GM12891 (cell line): ENCODE data around the gene ERVV-1. TPM values are rescaled to one million over a fixed set of nuclear protein-coding genes. Genes with fewer than 3 reads are reported as not detected.
"Not testable (repeated sequence)": the region's sequence is repeated elsewhere in the genome, so short reads cannot be mapped to it uniquely, and the experiment has no call there.

Experiments used
- DNase-seq: peaks from one replicate; pipeline ENCODE4 v3.0.0; 2011; ENCODE audit warnings: low spot score; ENCODE audit not compliant: insufficient read length
- FAIRE-seq: peaks from 2 replicates; lab custom pipeline; 2011; peaks lifted over from hg19 to GRCh38; lab: Jason Lieb, UNC
- PAX5 ChIP-seq: IDR thresholded peaks from 2 replicates; pipeline ENCODE4 v1.6.1; 2011; ENCODE audit warnings: low read length, moderate library complexity, mild to moderate bottlenecking; ENCODE audit not compliant: insufficient read depth, severe bottlenecking
- POLR2A ChIP-seq: IDR thresholded peaks from 2 replicates; pipeline ENCODE4 v1.6.1; 2011; ENCODE audit warnings: low read depth, low read length, control low read depth
- POLR2AphosphoS5 ChIP-seq: IDR thresholded peaks from 2 replicates; pipeline ENCODE4 v1.6.1; 2011; ENCODE audit warnings: low read depth, low read length, control low read depth
- POU2F2 ChIP-seq: IDR thresholded peaks from 2 replicates; pipeline ENCODE4 v1.6.1; 2011; ENCODE audit warnings: low read depth, mild to moderate bottlenecking, control low read depth, low read length, moderate library complexity
- SPI1 ChIP-seq: IDR thresholded peaks from 2 replicates; pipeline ENCODE4 v1.6.1; 2011; ENCODE audit warnings: low read depth, low read length, control low read depth
- TAF1 ChIP-seq: IDR thresholded peaks from 2 replicates; pipeline ENCODE4 v1.6.1; 2011; ENCODE audit warnings: low read depth, low read length, control low read depth
- polyA plus RNA-seq: library from polyadenylated mRNA; unstranded; fragments of >200 nt; gene quantifications from one replicate; pipeline ENCODE4 v1.2.1, GENCODE V29; 2012; ENCODE audit warnings: low read depth, missing spikeins, inconsistent platforms; ENCODE audit not compliant: missing spikeins

ERVV-1 gene
- polyA plus RNA-seq: not detected

- FAIRE-seq (no peak), DNase-seq (no peak)
- no peak for TF ChIP-seq PAX5
- no peak for TF ChIP-seq POLR2AphosphoS5
- TF ChIP-seq TAF1: no peak
- no peak for TF ChIP-seq SPI1
- no peak for TF ChIP-seq POLR2A
- no peak for TF ChIP-seq POU2F2
Observed at GRCh38 chr19:53013621-53014020, at the start of gene ERVV-1. TSS of gene ERVV-1 (plus strand) at chr19:53013921. CDS start at chr19:53014091, 170 bp downstream.

- FAIRE-seq (no peak), DNase-seq (no peak)
- TF ChIP-seq POLR2A (no peak), TAF1 (no peak), POLR2AphosphoS5 (no peak), POU2F2 (no peak), SPI1 (no peak)
Observed at GRCh38 chr19:52967772-52968171, 45.9 kb upstream of the ERVV-1 start.

- FAIRE-seq (no peak), DNase-seq (no peak)
- TF ChIP-seq TAF1: no peak
- no peak for TF ChIP-seq SPI1
- TF ChIP-seq POLR2AphosphoS5: no peak
- no peak for TF ChIP-seq POLR2A
- no peak for TF ChIP-seq PAX5
- no peak for TF ChIP-seq POU2F2
Observed at GRCh38 chr19:52981329-52981728, 32.4 kb upstream of the ERVV-1 start.

- not testable (repeated sequence) for FAIRE-seq, DNase-seq
Observed at GRCh38 chr19:52983167-52983566, 30.6 kb upstream of the ERVV-1 start.

- DNase-seq (no peak), FAIRE-seq (no peak)
- TF ChIP-seq POU2F2 (no peak), TAF1 (no peak), SPI1 (no peak), POLR2AphosphoS5 (no peak), POLR2A (no peak), PAX5 (no peak)
Observed at GRCh38 chr19:52987221-52987620, 26.5 kb upstream of the ERVV-1 start.

- no peak for DNase-seq
- TF ChIP-seq POLR2A (no peak), POLR2AphosphoS5 (no peak), PAX5 (no peak), SPI1 (no peak)
- FAIRE-seq: no peak
Observed at GRCh38 chr19:52988506-52988905, 25.2 kb upstream of the ERVV-1 start.

GRCh38 chr19:52990759-52991418 lies 22.8 kb upstream of the ERVV-1 start:
- DNase-seq (no peak), FAIRE-seq (no peak)
- TF ChIP-seq POU2F2 (no peak), TAF1 (no peak), POLR2A (no peak), PAX5 (no peak), POLR2AphosphoS5 (no peak), SPI1 (no peak)

GRCh38 chr19:52991484-52991883 lies 22.2 kb upstream of the ERVV-1 start:
- no peak for TF ChIP-seq TAF1
- no peak for TF ChIP-seq POLR2A
- TF ChIP-seq POLR2AphosphoS5: no peak
- no peak for TF ChIP-seq PAX5
- TF ChIP-seq POU2F2: no peak
- TF ChIP-seq SPI1: no peak
- no peak for DNase-seq
- FAIRE-seq: no peak

- TF ChIP-seq PAX5 (no peak), SPI1 (no peak), TAF1 (no peak), POU2F2 (no peak), POLR2AphosphoS5 (no peak), POLR2A (no peak)
- DNase-seq: no peak
- no peak for FAIRE-seq
Observed at GRCh38 chr19:52992109-52993004, 21.4 kb upstream of the ERVV-1 start.
